ENCODE data around the gene MTRFR.

MTRFR gene

DNA sequence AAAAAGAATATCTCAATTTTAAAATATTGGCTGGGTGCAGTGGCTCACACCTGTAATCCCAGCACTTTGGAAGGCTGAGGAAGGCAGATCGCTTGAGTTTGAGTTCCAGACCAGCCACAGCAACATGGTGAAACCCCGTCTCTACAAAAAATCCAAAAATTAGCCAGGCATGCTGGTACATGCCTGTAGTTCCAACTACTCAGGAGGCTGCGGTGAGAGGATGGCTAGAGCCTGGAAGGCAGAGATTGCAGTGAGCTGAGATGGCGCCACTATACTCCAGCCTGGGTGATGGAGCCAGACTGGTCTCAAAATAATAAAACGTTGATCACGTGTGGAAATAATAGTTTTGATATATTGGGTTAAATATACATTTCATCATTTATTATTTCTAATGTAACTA is 5.7 kb downstream of the MTRFR start:
- Histone ChIP-seq H3K4me3 (ENCODE audit: low read length) (no peak overlapping the region), H4K20me1 (ENCODE audit: insufficient read depth, low read length) (no peaks in the 10 kb centered on the region), H3K36me3 (replicated peaks; ENCODE audit: insufficient read depth, low read length) (no peaks in the 10 kb centered on the region), H3K27me3 (replicated peaks; ENCODE audit: insufficient read depth, low read length) (no peaks in the 10 kb centered on the region), H2AFZ (ENCODE audit: low read length) (no peak overlapping the region), H3K79me2 (ENCODE audit: low read length) (peaks cover 65% of the 10 kb centered on the region), H3K27ac (ENCODE audit: low read length) (no peak overlapping the region), H3K9ac (ENCODE audit: low read length) (no peak overlapping the region), H3K9me2 (replicated peaks; ENCODE audit: insufficient read depth, low read length) (no peaks in the 10 kb centered on the region), H3K4me1 (ENCODE audit: low read length) (no peaks in the 10 kb centered on the region), H3K4me2 (ENCODE audit: low read depth, low read length) (no peak overlapping the region), H3F3A (ENCODE audit: insufficient read depth, low read length) (no peaks in the 10 kb centered on the region), H3K9me3 (replicated peaks; ENCODE audit: insufficient read depth, low read length) (no peaks in the 10 kb centered on the region)
- TF ChIP-seq EZH2 (optimal IDR thresholded peaks at IDR 0.05; ENCODE audit: low read depth, low read length) (no peak), EZH2phosphoT487 (IDR thresholded peaks at IDR 0.05; ENCODE audit: low read length) (no peak)
- TF ChIP-seq, protein P1, sequence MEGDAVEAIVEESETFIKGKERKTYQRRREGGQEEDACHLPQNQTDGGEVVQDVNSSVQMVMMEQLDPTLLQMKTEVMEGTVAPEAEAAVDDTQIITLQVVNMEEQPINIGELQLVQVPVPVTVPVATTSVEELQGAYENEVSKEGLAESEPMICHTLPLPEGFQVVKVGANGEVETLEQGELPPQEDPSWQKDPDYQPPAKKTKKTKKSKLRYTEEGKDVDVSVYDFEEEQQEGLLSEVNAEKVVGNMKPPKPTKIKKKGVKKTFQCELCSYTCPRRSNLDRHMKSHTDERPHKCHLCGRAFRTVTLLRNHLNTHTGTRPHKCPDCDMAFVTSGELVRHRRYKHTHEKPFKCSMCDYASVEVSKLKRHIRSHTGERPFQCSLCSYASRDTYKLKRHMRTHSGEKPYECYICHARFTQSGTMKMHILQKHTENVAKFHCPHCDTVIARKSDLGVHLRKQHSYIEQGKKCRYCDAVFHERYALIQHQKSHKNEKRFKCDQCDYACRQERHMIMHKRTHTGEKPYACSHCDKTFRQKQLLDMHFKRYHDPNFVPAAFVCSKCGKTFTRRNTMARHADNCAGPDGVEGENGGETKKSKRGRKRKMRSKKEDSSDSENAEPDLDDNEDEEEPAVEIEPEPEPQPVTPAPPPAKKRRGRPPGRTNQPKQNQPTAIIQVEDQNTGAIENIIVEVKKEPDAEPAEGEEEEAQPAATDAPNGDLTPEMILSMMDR (IDR thresholded peaks at IDR 0.05; ENCODE audit: low read length): no peak
- no peak for DNase-seq

DNA sequence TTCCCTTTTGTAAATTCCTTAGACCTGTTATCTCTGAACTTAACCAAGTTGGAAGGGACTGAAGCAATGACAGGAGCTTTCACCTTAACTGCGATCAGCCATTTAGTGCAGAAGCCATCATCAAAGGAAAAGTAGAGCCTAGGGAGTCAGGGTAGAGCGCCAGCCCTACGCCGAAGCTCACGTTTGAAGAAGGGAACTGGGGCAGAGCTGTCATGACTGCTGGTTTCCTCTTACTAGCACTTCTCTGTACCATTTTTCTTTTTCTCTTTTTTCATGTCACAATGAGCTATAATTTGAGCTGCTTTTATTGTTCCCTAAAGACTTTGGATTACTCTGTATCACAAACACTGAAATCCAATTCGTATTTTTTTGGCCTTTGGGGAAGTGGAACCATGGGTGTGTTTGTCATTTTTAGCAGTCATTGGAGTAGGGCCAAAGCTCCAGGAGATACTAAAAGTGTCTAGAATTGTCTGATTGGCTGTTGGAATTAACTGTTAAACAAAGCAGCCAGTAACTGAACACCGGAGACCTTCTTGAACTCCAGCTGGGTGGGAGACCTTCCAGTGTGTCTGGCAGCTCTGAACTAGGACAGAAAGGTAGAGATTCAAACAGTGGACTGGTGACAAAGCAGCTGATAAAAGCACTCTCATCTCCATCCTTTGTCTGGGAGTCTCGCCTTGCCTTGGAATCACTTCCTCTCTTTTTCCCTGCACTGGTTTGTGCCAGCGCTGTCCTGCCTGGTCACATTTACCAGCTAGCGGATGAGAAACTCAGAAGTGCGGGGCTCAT is 9.1 kb downstream of the MTRFR start:
- TF ChIP-seq, protein P1 (IDR thresholded peaks at IDR 0.05; ENCODE audit: low read length): no peak
- Histone ChIP-seq H3K36me3 (replicated peaks; ENCODE audit: insufficient read depth, low read length) (no peaks in the 10 kb centered on the region), H3K4me2 (ENCODE audit: low read depth, low read length) (no peak overlapping the region), H3K4me1 (ENCODE audit: low read length) (no peaks in the 10 kb centered on the region), H2AFZ (ENCODE audit: low read length) (no peak overlapping the region), H3K27me3 (replicated peaks; ENCODE audit: insufficient read depth, low read length) (no peaks in the 10 kb centered on the region), H3K9ac (ENCODE audit: low read length) (no peak overlapping the region), H3K9me2 (replicated peaks; ENCODE audit: insufficient read depth, low read length) (no peaks in the 10 kb centered on the region), H3K79me2 (ENCODE audit: low read length) (peaks cover 53% of the 10 kb centered on the region), H3K27ac (ENCODE audit: low read length) (no peak overlapping the region), H4K20me1 (ENCODE audit: insufficient read depth, low read length) (no peaks in the 10 kb centered on the region), H3K4me3 (ENCODE audit: low read length) (no peak overlapping the region), H3F3A (ENCODE audit: insufficient read depth, low read length) (no peaks in the 10 kb centered on the region), H3K9me3 (replicated peaks; ENCODE audit: insufficient read depth, low read length) (no peaks in the 10 kb centered on the region)
- DNase-seq: no peak

DNA sequence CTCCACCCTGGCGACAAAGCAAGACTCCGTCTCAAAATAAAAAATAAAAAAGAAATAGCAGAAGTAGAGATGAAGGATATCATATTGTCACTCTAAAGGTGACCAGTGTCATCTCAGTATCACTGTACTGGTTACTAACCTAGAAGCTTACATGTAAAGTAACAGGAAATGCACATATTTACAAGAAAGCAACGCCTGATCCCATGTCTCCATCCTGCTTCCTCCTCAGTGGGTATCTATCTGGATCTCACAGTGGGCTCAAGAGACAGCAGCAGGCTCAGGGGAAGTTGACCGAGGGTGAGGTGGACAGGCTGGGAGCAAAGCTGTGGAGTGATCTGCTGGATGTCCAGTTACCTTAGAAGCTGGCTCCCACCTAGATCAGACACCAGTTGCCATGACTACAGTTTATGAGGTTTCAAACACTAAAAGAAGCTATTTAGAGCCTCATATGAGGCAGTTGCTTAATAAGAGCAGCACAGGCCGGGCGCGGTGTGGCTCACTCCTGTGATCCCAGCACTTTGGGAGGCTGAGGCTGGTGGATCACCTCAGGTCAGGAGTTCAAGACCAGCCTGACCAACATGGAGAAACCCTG is 10.5 kb downstream of the MTRFR start:
- no peak for DNase-seq
- no peaks in the 10 kb centered on the region for H3K27me3 ChIP-seq (replicated peaks; ENCODE audit: insufficient read depth, low read length)
- no peaks in the 10 kb centered on the region for H3F3A ChIP-seq (ENCODE audit: insufficient read depth, low read length)
- H3K27ac ChIP-seq (ENCODE audit: low read length): no peak overlapping the region
- TF ChIP-seq EZH2phosphoT487 (IDR thresholded peaks at IDR 0.05; ENCODE audit: low read length) (no peak), EZH2 (optimal IDR thresholded peaks at IDR 0.05; ENCODE audit: low read depth, low read length) (no peak)
- TF ChIP-seq, protein P1 (IDR thresholded peaks at IDR 0.05; ENCODE audit: low read length): no peak
- no peak overlapping the region for H3K9ac ChIP-seq (ENCODE audit: low read length)
- no peaks in the 10 kb centered on the region for H3K4me1 ChIP-seq (ENCODE audit: low read length)
- no peak overlapping the region for H3K4me3 ChIP-seq (ENCODE audit: low read length)
- H3K9me3 ChIP-seq (replicated peaks; ENCODE audit: insufficient read depth, low read length): no peaks in the 10 kb centered on the region
- peaks cover 50% of the 10 kb centered on the region for H3K79me2 ChIP-seq (ENCODE audit: low read length)
- no peaks in the 10 kb centered on the region for H4K20me1 ChIP-seq (ENCODE audit: insufficient read depth, low read length)
- no peak overlapping the region for H2AFZ ChIP-seq (ENCODE audit: low read length)
- H3K36me3 ChIP-seq (replicated peaks; ENCODE audit: insufficient read depth, low read length): no peaks in the 10 kb centered on the region
- no peak overlapping the region for H3K4me2 ChIP-seq (ENCODE audit: low read depth, low read length)
- no peaks in the 10 kb centered on the region for H3K9me2 ChIP-seq (replicated peaks; ENCODE audit: insufficient read depth, low read length)
